ENCODE data around the gene TDRKH. TPM values are rescaled to one million over a fixed set of nuclear protein-coding genes. Genes with fewer than 3 reads are reported as not detected.
A peak's percentile ranks its signal among the peaks of the same experiment; 100 is the strongest.

Gene TDRKH
- total and polyA plus RNA-seq, 2 experiments from 2014 or later = 2.2 to 3.6 TPM

DNA sequence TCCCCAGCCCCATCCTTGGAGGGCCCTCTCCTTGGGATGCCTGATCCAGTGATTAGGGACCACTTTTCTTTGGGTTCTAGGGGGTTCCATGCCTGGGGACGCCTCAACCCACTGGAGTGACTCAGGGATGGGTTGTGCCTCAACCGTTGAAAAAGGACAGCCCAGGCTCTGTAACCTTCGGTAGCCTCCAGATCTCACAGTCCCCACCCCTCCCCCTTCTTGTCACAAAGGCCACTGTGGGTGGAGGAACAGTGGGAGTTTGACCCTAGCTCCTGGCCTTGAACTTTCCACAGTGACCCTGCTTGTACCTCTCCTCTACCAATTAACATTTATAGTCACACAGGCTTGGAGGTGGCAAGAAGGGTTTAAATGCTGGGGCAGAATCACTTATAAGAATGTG lies 43.9 kb upstream of the TDRKH start:
- no peaks in the 10 kb centered on the region for H3K79me2 ChIP-seq (ENCODE audit: insufficient read depth)
- H3K27me3 ChIP-seq (replicated peaks; ENCODE audit: insufficient read depth) = peaks cover 7% of the 10 kb centered on the region
- TF ChIP-seq EZH2 (IDR thresholded peaks at IDR 0.05; ENCODE audit: insufficient read depth, poor library complexity, severe bottlenecking) (no peak), EZH2phosphoT487 (IDR thresholded peaks at IDR 0.05; ENCODE audit: insufficient read depth, low read depth) (no peak)
- no peaks in the 10 kb centered on the region for H3K4me1 ChIP-seq (ENCODE audit: insufficient read depth)
- H2AFZ ChIP-seq = no peak overlapping the region
- no peak overlapping the region for H3K4me3 ChIP-seq
- H3K4me2 ChIP-seq (ENCODE audit: unreplicated experiment) = no peak overlapping the region
- in situ Hi-C loops (cut with MboI) = no loop called here
- H3K9me2 ChIP-seq (ENCODE audit: insufficient read depth) = no peaks in the 10 kb centered on the region
- WGBS, 2 experiments (ENCODE audit: low coverage in 1 of 2, low lambda C conversion rate in 2 of 2, missing lambda C conversion rate in 2 of 2) = 75 to 78% methylated on average over 3 of the region's 3 CpGs
- H3K27ac ChIP-seq = no peak overlapping the region
- no peaks in the 10 kb centered on the region for H3F3A ChIP-seq (ENCODE audit: insufficient read depth)
- H3K9ac ChIP-seq = no peak overlapping the region
- H4K20me1 ChIP-seq (ENCODE audit: insufficient read depth) = no peaks in the 10 kb centered on the region
- H3K9me3 ChIP-seq (ENCODE audit: low read depth) = no peaks in the 10 kb centered on the region
- no peak for DNase-seq
- no peaks in the 10 kb centered on the region for H3K36me3 ChIP-seq (ENCODE audit: low read depth)

DNA sequence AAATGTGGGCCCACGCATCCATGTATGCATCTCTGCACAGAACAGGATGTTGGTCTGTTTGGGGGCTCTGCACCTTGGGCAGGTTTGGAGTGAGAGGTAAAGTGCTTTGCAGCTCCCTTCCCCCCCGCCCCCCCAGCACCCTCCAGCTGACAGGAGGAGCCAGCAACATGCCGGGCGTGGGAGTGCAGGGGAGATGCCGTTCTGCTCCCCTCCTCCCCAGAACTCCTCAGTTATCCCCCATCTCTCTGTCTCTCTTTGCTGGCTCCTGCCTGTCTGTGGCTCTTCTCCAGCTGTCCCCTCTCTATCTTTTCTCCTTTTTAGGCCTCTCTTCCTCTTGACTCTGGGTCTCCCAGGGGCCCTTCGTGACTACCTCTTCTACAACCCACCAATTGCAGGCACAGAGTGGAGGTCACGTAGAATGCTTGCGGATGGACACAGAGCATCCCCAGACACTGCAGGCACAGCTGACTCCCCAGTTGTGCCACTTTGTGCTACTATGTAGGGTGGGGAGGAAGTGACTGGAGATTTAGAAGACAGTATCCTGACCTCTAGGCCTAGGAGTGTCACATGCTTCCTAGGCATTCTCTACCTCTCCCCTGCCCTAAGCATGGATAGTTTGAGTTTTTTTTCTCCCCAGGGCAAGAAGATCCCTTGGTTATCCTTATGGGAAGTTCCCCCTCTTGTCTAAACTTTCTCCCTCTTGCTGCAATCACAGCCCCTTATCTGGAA lies 43.0 kb upstream of the TDRKH start:
- no peak for DNase-seq
- no peak for TF ChIP-seq EZH2 (IDR thresholded peaks at IDR 0.05; ENCODE audit: insufficient read depth, poor library complexity, severe bottlenecking)
- no peak for TF ChIP-seq EZH2phosphoT487 (IDR thresholded peaks at IDR 0.05; ENCODE audit: insufficient read depth, low read depth)
- H3K27ac ChIP-seq = no peak overlapping the region
- H3K4me3 ChIP-seq = no peak overlapping the region
- H3K9me2 ChIP-seq (ENCODE audit: insufficient read depth) = no peaks in the 10 kb centered on the region
- no peaks in the 10 kb centered on the region for H3F3A ChIP-seq (ENCODE audit: insufficient read depth)
- H2AFZ ChIP-seq = no peak overlapping the region
- H4K20me1 ChIP-seq (ENCODE audit: insufficient read depth) = no peaks in the 10 kb centered on the region
- WGBS, 2 experiments (ENCODE audit: low coverage in 1 of 2, low lambda C conversion rate in 2 of 2, missing lambda C conversion rate in 2 of 2) = 78 to 96% methylated on average over 4 to 8 of the region's 8 CpGs
- in situ Hi-C loops (cut with MboI) = no loop called here
- no peaks in the 10 kb centered on the region; the same call in 1 of the 2 replicates for H3K27me3 ChIP-seq (replicated peaks; ENCODE audit: insufficient read depth)
- H3K4me2 ChIP-seq (ENCODE audit: unreplicated experiment) = no peak overlapping the region
- H3K36me3 ChIP-seq (ENCODE audit: low read depth) = no peaks in the 10 kb centered on the region
- no peaks in the 10 kb centered on the region for H3K9me3 ChIP-seq (ENCODE audit: low read depth)
- no peaks in the 10 kb centered on the region for H3K4me1 ChIP-seq (ENCODE audit: insufficient read depth)
- no peak overlapping the region for H3K9ac ChIP-seq
- H3K79me2 ChIP-seq (ENCODE audit: insufficient read depth) = no peaks in the 10 kb centered on the region

DNA sequence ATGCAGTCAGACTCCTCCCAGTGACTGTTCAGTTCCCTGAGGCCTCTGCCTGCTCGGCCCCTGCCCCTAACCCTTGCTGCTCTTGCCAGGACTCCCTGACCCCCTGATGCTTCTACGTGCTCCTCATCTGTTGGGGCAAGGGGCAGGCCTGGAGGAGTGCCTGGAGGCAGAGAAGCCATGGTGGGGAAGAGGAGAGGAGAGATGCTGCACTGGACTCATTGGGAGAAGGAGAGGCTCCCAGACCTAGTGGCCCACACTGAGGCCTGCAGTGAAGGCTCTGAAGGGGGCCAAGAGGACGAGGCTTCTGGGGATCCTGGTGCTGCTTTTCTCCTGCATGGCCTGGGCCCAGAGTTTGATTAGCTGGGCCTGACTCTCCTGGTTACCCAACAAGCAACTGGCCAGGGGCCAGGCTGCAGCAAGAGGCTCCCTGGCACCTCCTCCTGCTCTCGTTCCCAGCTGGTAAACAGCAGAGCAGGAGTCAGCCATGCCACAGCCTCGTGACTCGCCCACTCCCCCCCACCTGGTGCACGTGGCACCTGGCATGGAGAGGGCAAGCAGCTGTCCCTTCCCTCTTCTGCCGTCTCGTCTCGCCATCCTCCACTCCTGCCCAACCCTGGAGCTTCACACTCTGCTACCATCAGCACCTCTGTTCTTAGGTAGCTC lies 42.1 kb upstream of the TDRKH start:
- in situ Hi-C loops (cut with MboI) = no loop called here
- no peaks in the 10 kb centered on the region for H3K9me3 ChIP-seq (ENCODE audit: low read depth)
- no peaks in the 10 kb centered on the region for H3K9me2 ChIP-seq (ENCODE audit: insufficient read depth)
- no peak overlapping the region for H3K9ac ChIP-seq
- no peak overlapping the region for H3K4me3 ChIP-seq
- H3K79me2 ChIP-seq (ENCODE audit: insufficient read depth) = no peaks in the 10 kb centered on the region
- no peak for TF ChIP-seq EZH2phosphoT487 (IDR thresholded peaks at IDR 0.05; ENCODE audit: insufficient read depth, low read depth)
- TF ChIP-seq EZH2 (IDR thresholded peaks at IDR 0.05; ENCODE audit: insufficient read depth, poor library complexity, severe bottlenecking) = no peak
- H3F3A ChIP-seq (ENCODE audit: insufficient read depth) = no peaks in the 10 kb centered on the region
- DNase-seq = peak; percentile 88
- no peaks in the 10 kb centered on the region for H3K36me3 ChIP-seq (ENCODE audit: low read depth)
- no peak overlapping the region for H2AFZ ChIP-seq
- H3K27me3 ChIP-seq (replicated peaks; ENCODE audit: insufficient read depth) = no peaks in the 10 kb centered on the region; the same call in 1 of the 2 replicates
- 29% methylated on average over 10 of the region's 10 CpGs for WGBS, 2 experiments (ENCODE audit: low coverage in 1 of 2, low lambda C conversion rate in 2 of 2, missing lambda C conversion rate in 2 of 2)
- H4K20me1 ChIP-seq (ENCODE audit: insufficient read depth) = no peaks in the 10 kb centered on the region
- H3K4me1 ChIP-seq (ENCODE audit: insufficient read depth) = no peaks in the 10 kb centered on the region
- no peak overlapping the region for H3K27ac ChIP-seq
- H3K4me2 ChIP-seq (ENCODE audit: unreplicated experiment) = no peak overlapping the region

DNA sequence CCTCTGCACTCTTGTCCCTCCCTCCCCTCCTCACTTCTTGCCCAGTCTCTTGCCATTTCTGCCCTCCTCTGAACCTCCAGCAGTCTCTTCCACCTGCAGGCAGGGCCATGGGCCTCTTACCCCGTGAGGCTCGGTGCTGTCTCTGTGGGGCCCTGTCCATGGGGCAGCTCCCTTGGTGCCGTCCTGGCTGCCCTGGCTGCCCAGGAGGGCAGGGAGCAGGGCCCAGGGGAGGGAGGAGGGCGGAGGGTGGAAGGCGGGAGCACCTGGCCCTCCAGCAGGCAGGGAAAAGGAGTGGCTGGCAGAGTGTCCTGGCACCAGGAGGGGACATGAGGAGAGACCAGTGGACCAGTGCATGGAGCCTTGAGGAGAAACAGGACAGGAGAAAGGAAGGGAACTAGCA lies 41.3 kb upstream of the TDRKH start, which contains the start of gene RORC:
Gene RORC, minus strand, starts transcription at position 198 of the 400 bp plus-strand sequence. Its CDS starts 38 bp downstream, at position 160.
- H3F3A ChIP-seq (ENCODE audit: insufficient read depth) = no peaks in the 10 kb centered on the region
- H3K9ac ChIP-seq = no peak within 1 kb of the TSS
- H4K20me1 ChIP-seq (ENCODE audit: insufficient read depth) = no peaks in the 10 kb centered on the region
- DNase-seq = no peak
- TF ChIP-seq EZH2 (IDR thresholded peaks at IDR 0.05; ENCODE audit: insufficient read depth, poor library complexity, severe bottlenecking) = no peak
- no peak for TF ChIP-seq EZH2phosphoT487 (IDR thresholded peaks at IDR 0.05; ENCODE audit: insufficient read depth, low read depth)
- WGBS, 2 experiments (ENCODE audit: low coverage in 1 of 2, low lambda C conversion rate in 2 of 2, missing lambda C conversion rate in 2 of 2) = 86 to 89% methylated on average over 3 to 5 of the region's 5 CpGs
- in situ Hi-C loops (cut with MboI) = no loop called here
- no peak within 1 kb of the TSS for H3K4me3 ChIP-seq
- H3K79me2 ChIP-seq (ENCODE audit: insufficient read depth) = no peaks in the 10 kb centered on the region
- H3K27me3 ChIP-seq (replicated peaks; ENCODE audit: insufficient read depth) = no peaks in the 10 kb centered on the region
- H3K36me3 ChIP-seq (ENCODE audit: low read depth) = no peaks in the 10 kb centered on the region
- no peak within 1 kb of the TSS for H3K27ac ChIP-seq
- H2AFZ ChIP-seq = no peak within 1 kb of the TSS
- H3K4me1 ChIP-seq (ENCODE audit: insufficient read depth) = no peaks in the 10 kb centered on the region
- H3K4me2 ChIP-seq (ENCODE audit: unreplicated experiment) = no peak within 1 kb of the TSS
- H3K9me2 ChIP-seq (ENCODE audit: insufficient read depth) = no peaks in the 10 kb centered on the region
- H3K9me3 ChIP-seq (ENCODE audit: low read depth) = no peaks in the 10 kb centered on the region

Data from GM23248 (cell line).